DMS153 (cell line): Measurements from ENCODE around the gene KLC1.

Source experiments
- DNase-seq: peaks from one replicate; lab custom pipeline; 2025; lab: John Stamatoyannopoulos, UW

KLC1 gene

DNA sequence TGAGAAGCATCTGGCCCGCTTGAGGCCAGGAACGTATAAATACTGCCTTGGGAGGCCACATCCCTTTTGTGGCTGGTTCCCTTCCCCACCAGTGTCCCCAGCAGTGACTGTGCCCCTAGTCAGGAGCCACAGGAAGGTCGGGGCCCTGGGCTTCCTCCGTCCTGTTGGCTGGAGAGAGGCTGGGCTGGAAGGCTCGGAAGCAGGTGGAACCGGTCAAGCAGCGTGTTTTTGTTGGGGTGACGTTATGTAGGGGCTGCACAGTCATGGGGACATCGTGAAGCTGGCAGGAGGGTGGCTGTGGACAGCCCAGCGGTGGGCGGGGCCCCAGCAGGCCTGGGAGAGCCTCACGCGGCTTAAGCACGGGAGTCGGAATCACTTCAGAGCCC lies 76.1 kb downstream of the KLC1 start:
- DNase-seq, result no peak

DNA sequence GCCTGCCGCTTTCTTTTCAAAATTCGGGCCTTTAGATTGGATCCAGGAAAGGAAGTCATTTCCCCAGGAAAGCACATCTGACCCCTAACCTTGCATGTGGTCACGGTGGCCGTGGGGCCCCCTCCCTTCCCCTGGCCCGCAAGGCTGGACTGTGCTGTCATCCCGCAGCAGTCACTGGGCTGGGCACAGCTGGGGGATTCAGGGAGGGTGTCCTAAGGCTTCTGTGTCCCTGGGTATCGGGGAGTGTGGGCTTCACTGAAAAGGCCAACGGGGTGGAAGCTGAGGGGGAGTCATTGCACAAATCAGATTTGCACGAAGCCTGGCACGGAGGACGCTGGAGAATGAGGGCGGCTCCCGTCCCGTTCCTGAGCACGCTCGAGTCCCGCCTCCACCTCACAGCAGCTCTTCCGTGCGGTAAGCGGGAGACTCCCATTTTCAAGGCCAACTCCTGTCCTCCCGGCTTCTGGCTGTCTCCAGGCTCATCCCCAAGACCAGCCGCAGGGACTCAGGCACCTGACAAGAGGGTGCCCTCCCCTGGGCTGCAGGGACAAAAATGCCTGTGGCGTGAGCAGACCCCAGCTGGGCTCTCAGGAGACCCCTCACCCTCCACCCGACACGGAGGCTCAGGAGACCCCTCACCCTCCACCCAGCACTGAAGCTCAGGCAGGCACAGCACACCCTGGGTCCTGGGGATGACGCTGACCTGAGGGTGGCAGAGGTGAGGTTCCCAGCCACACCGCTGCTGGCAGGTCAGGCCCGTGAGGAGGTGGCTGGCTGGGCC lies 76.7 kb downstream of the KLC1 start:
- no peak for DNase-seq

DNA sequence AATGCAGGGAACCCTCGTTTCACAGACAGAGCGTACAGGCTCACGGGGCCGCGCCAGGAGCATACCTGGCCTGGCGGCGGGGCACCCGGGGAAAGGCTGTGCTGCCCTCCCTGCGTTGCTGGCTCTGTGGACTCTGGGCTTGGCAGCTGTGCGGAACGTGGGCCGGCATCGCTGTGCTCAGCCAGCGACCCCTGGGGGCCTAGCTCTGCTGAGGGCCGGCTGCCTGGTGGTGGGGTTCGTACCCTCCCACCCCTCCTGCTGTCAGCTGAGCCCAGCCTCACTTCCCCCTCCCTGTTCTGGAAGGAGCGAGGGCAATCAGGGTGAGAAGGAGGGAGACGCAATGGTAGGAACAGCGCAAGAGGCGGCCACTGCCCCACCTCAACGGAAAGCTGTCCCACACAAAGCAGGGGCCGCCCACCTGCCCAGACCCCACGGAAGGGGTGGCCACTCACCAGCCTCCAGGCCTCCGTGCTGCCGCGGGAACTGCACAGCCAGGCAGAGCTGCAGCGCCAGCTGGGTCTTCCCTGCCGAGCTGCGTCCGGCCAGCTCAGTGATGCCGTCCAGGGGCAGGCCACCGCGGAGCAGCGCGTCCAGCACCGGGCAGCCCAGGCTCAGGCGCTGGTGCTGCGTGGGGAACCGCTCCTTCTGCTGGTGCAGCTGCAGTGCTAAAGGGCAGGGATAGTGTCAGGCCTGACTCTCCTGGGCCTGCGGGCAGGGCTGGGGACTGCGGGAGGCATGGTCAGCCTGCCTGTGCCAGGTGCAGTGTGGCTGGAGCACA lies 77.7 kb downstream of the KLC1 start:
- no peak for DNase-seq

DNA sequence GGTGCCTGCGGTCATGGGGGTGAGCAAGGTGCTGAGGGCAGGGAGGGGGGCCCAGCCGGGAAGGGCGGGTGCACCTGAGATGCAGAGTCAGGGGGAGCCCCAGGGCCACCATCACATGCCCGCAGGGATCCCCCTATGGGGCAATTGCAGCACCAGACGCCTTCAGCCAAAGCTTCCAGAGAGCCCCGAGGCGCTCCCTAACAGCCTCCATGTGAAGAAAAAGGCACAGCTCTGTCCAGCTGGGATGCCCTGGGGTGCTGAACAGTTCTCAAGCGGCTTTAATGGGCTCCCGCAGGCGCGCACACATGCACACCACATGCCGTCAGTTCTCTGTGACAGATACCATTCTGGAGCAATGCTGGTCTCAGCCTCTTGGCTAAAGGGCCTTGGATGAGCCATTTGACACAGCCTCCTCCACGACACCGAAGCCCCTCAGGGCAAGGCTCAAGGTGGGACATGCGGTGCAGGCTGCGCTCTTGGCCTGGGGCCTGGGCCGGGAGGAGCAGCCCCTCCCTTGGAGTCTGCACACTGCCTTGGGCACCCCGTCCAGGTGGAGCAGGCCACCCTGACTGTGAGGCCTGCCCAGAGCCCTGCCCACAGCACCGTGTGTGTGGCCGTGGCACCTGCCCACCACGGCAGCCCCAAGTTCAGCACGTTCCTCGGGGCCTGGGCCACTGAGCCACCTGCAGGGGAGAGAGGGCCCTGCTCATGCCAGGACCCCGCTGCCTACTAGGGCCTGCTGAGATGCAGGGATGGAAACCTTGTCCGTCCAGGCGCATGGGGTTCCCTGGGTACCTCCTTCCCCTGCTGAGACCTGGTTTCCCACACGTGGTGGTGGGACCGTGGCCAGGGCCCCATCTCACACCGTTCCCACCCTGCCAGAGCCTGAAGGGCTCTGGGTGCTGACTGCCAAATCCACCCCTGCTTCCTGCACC lies 78.6 kb downstream of the KLC1 start:
- no peak for DNase-seq

DNA sequence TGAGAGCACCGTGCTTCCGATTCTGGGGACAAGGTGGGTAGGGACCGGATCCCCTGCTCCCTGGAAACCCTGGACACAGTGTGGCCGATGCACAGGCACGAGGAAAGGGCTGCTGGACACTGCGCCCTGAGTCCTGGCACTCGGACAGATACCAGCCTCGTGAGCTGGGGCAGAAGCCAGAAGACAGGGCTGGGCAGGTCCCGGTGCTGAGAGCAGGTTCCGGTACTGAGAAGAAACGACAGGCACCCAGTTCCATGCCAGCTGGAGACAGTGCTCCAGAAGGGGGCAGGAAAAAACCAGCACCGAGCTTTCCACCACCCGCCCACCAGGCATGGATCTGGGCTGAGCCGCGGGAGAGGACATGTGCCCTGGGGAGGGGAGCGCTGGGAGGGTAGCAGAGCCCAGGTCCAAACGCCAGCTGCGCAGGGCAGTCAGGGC lies 79.8 kb downstream of the KLC1 start:
- DNase-seq, result no peak

DNA sequence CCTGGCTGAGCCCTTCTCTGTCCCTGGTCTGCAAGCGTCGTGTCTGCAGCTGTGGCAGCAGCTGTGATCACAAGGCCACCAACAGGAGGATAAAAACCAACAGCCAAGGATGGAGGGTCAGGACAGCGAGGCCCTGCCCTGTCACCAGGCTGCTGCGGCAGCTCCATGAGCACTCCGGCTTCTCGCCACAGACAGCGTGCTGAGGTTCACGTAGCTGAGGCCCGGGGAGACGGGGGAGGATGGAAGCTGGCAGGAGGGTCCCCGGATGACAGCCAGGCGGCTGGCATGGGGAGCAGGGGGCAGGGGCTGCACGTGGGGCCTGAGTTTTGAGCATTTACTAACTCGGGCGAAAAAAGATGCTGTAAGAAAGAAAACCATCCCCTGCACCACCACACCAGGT lies 80.8 kb downstream of the KLC1 start:
- no peak for DNase-seq

DNA sequence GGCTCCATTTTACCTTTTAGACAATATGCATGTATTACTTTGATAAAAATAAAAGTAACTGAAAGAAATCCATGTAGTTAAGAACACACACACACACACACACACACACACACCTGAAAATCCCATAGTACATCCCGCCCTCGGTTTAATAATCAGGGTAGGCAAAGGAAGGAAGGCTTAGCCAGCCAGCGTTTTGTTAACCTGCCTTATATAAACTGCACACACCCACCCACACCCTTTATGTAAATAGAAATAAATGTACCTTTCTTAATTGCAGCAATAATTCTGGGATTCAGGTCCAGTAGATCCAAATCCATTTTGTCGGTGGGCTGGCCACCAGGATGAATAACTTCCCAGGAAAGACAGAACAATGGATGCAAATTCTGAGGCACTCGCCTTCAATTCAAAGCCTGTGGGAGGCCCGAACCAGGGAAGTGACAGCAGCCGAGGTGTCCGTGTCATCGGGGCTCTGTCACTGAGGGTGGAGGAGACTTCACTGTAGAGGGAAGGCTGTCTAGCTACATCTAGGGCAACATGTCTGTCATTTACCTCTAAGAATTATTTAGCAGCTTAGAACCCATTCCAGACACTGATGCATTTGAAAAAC lies 81.9 kb downstream of the KLC1 start:
- no peak for DNase-seq

DNA sequence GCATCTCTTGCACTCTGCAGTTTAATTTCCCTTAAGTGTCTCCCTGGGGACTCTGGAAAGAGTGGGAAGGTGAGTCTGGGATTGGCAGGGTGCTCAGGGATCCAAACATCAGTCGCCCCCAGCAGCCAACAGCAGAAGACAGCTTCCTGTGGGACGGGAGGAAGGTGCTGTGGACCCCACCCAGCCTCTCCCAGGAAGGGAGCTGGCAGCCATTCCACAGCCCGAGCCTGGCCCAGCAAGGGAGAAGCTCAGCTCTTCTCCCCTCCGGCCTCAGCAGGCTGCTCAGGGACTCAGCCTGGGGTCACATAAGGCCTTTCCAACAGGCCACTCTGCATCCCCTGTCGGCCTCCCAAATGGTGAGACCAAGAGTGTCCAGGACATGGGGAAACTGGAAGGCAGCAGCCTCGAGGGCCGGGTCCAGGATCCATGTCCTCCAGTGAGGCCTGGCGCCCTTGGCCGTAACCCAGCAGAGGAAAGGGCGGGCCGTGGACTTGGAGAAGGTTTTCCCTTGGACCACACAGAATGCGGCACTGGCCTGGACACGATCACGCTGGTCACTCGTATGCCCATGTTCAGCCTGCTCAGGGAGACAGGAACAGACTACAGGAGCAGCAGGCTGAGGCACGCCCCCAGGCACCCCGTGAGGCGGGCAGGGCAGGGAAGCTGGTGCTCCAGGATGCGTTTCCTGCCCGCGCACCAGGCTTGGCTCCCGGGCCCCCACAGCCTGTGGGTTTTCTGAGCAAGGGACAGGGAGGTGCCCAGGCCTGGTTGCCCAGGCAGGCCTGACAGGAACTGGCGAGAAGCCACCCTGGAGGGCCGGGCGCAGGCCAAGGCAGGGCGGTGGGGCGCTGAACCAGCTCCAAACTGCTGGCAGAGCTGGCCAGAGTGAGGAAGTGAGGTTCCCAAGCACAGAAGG lies 82.8 kb downstream of the KLC1 start:
- no peak for DNase-seq

DNA sequence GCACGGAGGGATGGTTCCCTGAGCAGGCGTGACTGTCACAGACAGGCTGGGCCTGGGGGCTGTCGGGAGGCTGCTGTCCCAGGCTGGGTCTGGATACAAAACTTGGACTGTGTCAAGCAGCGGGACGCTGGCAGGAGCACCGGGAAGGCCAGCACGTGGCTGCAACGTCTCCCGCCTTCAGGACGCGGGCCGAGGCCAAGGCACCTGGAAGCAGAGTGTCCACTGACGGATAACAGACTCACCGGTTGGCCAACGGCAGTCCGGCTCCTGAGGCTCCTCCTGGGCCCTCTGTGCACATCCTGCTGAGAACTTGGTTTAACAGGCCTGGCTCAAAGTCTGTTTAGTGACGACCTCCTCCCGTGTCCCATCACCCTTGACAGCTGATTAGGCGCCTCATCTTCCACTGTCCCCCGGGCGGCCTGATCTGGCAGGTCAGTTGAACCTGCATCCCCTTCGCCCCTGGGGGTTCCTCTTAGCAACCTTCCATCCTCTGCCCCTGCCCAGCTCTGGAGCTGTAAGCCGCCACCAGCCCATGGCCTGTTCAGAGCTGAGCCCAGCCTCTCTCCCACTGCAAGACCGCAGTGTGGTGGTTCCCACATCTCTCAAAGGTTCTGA lies 83.7 kb downstream of the KLC1 start:
- no peak for DNase-seq

DNA sequence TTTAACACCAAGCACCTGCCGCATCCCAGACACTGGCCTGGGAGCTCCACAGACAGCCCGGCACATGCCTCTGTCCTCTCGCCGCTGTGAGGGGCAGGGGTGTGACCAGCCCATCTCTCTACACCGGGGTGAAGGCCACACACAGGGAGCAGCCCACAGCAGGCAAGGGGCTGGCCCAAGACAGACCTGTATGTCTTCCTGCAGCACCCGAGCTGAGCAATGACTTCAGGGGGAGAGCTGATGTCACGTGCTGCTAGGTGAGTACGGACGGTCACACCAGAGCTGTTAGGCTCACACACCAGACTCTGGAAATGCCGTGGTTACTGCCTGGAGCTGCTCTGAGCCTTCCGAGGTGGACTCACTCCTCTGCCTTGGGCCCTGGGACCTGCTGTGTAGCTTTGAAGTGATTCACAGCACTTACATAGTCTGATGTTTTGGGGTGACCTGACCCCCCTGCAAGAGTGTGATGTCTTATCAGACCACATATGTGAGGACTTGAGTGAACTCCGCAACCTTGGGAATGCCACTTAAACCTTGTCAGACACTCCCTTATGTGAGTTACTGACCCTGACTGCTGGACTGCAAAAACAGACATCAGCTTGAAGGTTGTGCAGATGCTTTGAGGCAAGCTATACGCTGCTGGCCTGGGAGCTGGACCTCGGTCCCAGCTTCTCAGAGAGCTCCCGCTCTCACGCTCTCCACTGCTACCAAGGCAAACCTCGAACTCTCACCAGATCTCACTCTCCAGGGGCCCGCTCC lies 84.5 kb downstream of the KLC1 start:
- no peak for DNase-seq

DNA sequence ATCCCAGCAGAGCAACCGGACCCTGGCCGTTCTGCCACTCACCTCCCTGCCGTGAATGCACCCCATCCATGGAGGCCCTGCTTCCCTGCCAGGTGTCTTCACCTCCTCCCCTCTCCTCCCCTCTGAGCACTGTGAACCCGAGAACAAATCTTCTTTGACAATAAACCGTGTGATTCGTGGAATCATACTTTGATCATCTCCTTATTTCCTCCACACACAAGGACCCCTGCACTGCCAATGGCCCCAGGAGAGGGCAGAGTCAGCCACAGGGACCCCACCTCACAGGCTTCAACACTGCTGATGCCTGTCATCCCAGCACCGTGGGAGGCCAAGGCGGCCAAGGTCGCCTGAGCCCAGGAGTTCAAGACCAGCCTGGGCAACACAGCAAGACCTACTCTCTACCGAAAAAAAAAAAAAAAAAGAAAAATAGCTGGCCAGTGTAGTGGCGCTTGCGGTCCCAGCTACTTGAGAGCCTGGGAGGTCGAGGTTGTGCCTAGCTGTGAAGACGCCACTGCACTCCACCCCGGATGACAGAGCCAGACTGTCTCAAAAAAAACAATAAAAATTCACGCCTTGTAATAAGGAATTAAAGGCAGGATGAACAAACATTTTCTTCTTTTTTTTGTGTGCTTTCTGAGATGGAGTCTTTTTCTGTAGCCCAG lies 85.2 kb downstream of the KLC1 start:
- no peak for DNase-seq

DNA sequence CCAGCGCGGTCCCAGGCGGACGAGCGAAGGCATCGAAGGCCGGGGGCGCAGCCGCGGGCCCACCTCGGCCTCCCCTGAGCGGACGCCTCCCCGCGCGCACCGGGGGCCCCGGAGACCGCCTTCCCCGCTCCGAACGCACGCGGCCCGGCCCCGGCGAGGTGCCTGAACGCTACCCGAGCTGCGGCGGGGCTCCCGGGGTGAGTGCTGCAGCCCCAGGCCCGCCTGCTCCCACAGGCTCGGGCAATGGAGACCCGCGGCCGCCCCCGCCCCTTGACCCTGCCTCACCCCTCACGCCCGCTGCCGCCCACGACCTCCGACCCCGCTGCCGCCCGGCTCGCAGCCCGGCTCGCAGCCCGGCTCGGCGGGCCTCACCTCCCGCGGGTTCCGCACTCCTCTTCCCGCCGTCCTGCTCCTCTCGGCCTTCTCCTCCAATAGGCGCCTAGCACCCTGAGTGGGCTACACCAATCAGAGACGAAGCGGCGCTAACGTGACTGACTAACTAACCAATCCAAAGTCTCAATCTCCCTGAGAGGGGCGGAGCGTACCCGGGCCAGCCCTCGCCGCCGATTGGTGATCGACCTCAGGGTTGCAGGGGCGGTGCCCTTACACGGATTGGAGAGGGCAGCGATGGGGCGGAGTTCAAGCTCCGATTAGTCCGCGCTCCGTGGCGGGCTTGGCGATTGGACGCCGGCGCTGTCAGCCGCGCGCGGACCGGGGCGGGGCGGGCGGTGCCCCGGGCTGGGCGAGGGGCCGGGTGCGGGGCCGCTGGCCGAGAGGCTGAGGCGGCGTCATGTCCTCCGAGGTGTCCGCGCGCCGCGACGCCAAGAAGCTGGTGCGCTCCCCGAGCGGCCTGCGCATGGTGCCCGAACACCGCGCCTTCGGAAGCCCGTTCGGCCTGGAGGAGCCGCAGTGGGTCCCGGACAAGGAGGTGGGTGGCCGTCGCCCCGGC lies 86.3 kb downstream of the KLC1 start, which contains the start of the genes XRCC3 and ZFYVE21:
Gene XRCC3, minus strand, starts transcription at position 400 of the 949 bp plus-strand sequence. CDS start 4,364 bp downstream, outside the sequence.
Gene ZFYVE21, plus strand, starts transcription at position 759 of the 949 bp plus-strand sequence. Its CDS starts 32 bp downstream, at position 791.
- peak; percentile 95 for DNase-seq

DNA sequence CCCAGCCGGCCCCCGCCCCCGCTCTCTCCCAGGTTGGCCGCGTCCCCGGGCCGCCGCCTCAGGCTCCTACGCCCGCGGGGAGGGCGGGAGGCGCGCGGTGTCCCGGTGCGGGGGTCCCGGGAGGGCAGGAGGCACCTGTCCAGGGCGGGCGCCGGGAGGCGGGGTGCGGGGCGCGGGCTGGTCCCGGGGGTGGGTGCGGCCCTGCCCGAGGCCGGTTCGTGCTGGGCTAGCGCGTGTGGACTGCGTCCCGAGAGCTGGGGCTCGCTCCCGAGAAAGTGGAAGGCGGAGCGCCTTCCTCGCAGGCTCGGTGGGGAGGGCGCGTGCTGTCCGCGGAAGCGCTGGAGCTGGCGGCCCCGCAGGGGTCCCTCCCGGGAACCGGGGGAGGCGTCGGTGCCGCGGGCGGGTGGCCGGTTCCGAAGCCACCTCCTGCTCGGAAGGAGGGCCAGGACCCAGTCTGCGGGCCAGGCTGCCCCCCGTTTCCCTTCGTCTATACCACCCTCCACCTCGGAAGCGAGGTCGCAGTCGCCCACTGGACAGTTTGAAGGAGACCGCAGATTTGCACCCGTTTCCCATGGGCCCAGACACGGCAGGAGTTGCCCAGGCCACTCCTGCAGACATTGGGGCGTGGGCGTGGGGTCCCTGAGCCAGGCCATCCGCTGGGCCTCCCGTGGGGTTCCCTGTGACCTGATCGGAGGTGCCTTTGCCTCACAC lies 87.2 kb downstream of the KLC1 start:
- DNase-seq, result no peak

DNA sequence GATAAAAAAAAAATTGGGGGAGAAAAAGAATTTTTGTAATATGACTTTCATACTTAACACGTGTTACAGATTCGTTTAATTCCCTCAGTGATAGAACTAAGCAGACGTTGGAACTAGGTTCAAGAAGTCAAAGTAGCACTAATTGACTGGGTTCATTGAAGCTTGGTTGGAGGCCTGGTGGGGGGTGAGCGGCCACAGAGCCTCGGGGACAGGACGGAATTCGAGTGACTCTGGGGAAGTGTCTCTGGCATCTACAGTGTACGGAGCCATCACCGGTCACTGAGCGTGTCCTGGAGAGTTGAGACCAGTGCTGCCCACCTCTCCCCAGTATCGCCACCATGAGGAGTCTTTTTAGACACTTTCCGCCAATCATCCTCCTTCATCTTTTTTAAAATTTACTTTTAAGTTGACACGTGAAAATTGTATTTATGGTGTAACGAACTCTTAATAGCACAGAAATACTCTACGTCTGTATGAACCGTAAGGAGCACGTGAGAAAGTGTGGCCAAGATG lies 87.9 kb downstream of the KLC1 start:
- DNase-seq, result no peak

DNA sequence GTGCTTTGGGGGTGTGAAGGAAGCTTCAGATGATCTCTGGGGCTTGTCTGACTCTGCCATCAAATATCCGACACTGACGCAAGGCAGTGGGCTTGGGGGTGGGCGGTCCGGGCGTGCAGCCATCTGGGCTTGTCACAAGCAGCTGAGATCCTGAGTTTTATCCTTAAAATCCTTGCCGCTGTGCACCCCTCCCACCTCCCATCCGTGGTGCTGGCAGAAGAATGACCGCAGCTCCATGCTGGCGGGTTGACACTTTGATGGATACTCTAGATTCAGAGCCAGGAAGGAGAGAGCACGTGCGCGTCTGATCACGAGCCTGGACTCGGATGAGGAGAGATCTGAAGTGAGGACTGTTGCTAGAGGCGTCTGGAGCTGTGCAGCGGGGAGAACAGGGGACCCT lies 89.6 kb downstream of the KLC1 start:
- DNase-seq, result no peak

DNA sequence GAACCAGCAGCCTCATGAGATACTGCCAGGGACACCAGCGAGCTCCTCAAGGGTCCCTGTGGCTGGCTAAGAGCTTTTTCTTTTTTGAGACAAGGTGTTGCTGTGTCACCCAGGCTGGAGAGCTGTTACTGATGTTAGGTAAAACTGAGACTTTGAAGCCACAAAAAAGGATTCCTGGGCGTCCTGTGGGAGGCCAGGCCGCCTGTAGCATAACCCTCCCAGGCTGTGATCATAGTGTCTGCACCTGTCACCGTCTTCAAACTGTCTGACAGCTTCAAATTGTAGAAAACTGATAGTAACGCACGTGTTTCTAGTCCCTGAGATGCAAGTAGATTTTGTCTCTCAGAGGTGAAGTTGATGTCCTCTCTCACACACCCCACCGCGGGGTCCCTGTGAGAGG lies 90.7 kb downstream of the KLC1 start:
- DNase-seq, result no peak
